HG03460 (cell line): Measurements from ENCODE around the gene FEZF2.

ENCODE experiments used
- ATAC-seq: cut with Tn5 transposase; IDR thresholded peaks from one replicate; pipeline ENCODE4 v1.9.1; 2021; ENCODE audit not compliant: unreplicated experiment

The FEZF2 gene

DNA sequence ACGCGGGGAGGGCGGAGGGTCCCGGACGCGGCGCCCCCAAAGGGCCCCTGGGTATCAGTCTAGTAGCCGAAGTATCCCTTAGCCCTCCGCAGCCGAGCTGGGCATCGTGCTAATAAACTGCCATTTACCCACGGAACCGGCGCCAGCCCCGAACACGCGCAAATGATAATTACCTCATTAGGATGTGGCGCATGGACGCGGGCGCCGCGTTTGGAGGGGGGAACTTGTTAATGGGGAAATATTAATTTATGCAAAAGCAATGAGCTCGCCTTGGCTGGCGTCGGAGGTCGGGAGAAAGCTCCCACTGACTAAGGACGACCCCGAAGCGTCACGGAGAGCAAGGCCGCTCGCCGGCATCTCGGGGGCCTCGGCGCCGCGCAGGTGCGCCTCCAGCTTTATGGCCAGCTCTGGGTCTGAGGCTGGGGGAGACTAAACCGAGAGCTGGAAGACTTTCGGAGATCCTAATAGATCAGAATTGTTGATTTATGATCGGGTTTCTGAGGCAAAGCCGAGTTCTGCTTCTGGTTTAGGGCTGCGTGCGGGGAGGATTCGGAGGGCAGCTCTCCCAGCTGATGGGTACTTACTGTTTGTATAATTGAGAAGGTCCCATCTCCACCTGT is 474 bp upstream of the FEZF2 start:
- ATAC-seq: no peak

DNA sequence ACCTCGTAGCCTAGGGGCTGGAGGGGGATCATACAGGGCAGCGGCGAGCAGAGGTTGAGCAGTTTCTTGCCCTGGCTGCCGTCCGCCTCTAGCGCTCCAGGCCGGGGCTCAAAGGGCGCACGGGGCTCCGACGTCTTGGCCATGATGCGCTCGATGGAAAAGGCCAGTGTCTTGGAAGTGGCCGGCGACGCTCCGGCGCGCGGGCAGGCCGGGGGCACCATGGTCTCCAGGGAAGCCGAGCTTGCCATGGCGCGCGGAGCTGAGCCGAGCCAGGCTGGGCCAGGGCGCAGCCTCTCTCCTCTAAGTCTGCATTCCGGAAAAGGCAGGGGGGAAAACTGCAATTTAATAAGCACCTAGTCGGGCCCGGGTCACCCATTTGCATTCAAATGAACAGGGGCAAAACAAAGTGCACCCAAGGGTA is 719 bp downstream of the FEZF2 start:
- ATAC-seq: no peak

DNA sequence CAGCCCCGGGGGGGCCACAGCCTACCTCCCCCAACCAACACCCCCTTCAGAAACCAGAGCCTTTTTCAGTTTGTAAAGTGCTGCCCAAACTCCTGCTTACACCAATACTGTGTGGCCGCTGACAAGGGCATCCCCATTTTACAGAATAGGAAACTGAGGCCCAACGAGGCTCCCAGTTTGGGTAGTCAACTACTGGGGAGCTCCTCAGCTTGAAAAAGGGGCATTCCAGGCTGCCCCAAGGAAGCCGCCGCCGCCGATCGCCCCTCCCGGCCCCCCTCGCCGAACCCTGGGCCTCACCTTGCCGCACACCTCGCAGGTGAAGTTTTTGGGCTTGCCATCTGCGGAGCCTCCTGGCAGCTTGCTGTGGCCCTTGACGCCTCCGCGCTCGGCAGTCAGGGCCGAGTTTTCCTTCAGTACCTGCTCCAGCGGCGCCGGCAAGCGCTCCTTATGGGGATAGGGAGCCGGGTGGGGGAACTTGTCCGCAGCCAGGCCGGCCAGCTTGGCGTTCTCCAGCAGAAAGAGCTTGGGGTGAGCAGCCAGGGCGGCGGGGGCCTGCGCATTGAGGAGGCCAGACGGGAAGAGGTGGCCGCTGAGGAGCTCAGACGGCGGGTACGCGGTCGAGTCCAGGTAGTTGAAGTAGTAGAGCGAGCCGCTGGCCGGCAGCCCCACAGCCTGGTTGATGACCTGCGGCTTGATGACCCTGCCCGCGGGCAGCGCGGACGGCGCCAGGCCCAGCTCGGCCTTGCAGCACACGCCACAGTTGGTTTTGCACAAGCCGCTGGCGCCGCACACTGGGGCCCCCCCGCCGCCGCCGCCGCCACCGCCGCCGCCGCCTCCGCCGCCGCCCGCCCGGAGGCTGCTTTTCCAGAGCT is 1.4 kb downstream of the FEZF2 start:
- no peak for ATAC-seq

DNA sequence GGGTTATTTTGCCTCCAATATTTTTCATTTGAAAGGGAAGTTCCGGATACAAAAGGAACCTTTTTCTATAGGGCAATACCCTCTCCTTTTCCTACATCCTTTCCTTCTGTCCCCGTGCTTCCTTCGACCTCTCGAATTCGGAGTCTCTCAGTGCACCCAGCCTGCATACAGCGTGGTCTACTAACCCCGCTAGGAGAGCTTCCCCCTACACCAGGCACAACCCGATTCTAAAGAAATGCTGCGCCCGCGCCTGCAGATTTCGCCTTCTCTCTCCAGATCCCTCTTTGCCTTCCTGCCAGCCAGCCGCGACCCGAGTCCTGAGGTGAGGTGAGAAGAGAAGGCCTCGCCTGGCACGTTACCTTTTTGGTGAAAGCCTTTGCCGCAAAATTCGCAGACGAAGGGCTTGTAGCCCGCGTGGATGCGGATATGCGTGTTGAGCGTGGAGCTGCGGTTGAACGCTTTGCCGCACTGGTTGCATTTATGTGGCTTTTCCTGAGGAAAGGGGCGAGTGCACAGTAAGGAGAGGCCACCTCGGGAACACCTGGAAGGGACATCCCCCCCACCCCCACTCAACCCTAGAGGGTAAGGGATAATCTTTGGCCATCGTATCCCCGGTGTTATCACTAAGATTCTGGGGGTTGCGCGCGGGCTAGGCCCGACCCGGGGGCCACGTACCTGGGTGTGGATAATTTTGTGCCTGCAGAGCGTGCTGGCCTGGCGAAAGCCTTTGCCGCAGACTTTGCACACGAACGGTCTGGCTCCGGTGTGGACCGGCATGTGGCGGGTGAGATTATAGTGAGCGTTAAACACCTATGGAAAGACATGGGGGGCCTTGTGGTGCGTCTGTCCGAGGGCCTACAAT is 2.3 kb downstream of the FEZF2 start:
- ATAC-seq: no peak

DNA sequence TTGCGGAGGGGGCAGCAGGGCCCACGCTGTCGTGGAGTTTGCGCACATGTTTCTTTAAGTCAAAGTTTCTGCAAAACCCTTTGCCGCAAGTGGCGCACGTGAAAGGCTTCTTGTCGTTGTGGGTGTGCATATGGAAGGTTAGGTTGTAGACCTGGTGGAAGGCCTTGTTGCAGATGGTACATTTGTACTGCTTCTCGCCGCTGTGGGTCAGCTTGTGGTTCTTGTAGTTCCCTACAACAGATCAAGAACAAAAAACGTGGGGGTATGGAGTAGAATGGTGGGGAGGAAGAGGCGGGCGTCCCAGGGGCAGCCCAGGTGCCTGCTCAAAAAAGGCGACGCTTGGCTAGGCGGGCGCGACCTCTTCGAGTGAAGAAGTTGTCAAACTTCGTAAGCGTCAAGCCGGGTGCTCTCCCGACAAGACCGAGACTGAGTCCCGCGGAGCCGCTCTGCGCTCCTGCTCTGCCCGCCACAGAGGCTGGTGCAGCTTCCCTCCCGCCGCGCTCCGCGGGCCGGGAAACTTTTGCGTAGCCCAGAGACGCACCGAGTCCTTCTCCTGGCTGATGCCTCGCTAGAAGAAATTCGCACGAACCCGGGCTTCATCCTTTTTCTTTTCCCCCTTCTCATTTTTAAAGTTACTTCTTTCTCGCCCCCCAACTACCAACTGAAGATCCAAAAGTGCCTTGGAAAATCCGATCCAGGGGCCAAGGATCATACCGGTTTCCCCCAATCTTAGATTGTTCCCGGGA is 3.1 kb downstream of the FEZF2 start:
- no peak for ATAC-seq

DNA sequence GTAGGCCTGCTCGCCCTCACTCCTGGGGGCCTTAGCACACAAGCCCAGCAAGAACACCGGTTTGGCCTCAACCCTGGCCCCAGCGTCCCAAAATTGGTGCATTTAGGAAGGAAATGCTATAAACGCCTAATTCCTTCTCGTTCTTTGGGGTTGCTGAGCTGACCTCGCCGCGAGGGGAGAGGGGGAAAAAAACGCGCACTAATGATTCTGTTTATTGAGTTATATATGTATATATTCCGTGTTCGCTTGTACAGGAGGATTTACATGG is 3.9 kb downstream of the FEZF2 start:
- no peak for ATAC-seq

DNA sequence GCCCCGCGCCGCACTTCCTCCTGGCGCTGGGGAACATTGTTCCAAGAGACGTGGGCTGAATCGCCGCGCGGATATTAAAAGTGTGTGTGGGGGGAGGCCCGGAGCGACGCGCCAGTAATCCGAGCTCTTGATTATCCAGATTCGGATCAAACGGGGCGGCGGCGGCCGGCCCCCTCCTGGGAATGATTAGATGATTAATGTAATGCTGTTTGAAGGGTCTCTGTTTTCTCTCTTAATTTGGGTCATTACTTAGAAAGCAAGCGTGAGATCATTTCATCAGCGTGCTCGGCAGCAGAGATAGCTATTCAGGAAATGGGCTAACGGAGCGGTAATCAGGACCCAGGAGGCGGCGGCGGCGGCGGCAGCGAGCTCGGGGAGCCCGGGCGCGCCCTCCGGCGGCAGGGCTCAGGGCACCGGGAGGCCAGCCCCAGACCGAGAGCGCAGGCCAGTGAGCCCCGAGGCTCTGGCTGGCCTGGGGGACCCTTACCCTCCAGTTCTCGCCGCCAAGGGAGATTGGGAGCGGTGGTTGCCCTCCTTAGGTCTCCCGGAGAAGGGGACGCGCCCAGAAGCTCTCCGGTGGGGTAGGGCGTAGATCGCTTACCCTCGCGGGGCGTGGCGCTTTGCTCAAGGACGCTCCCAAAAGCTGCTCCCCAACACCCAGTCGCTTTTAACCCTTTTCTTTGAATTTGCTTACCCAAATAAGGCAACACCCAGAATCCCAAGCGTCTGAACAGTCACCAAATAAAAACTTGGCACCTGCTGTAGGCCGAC is 4.5 kb downstream of the FEZF2 start:
- ATAC-seq: no peak

DNA sequence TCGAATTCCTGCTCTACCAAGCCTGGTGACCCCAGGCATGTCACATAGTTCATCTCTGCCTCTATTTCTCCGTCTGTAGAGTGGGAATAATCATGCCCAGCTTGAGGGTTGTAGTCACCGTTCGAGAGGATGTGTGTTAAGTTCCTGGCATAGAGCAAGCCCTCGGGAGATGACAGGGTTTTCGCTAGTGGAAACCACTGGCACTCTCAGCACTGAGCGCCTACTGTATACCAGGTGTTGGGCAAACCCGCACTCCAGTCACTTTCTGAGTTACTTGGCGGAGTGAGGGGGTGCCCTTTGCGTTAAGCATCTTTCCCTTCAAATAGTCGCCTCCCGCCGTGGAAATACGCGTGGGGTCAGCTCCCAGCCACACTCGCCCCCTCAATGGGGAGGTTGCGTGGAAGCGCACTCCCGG is 5.1 kb downstream of the FEZF2 start:
- ATAC-seq: no peak

DNA sequence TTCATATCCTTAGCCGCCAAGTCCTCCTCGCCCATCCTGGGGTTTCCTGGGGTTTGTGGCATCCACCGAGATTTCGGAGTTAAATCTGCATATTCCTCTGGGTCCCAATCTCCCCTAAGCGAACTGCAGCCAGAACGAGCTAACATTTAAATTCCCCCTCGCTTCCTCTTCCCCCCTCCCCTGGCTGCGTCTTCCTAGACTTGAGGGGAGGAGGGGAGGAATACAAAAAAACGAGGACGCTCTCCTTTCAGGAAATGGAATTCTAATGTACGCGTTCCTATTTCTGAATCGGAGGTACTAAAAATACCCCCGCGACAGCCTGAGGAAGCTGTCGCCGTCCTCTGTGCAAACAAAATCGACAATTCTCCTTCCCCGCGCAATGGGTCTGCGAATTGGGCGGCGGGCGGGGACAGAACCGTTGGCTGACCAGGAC is 5.6 kb downstream of the FEZF2 start:
- no peak for ATAC-seq

DNA sequence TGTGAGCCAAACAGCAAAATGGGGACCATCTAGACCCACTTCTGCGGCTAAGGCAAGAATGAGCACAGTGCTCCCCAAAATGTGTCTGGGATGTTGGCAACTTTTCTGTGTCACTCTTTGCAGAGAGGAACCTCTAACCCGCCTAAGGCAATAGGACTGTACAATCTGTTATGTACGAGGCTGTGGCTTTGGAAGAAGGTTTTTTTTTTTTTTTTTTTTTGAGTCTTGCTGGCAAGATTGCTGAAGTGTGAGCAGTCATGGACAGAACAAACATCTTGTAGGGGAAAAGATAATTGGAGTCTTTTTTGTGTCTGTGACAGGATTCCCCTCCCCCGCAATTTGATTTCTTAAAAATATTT is 7.2 kb downstream of the FEZF2 start:
- ATAC-seq: no peak

DNA sequence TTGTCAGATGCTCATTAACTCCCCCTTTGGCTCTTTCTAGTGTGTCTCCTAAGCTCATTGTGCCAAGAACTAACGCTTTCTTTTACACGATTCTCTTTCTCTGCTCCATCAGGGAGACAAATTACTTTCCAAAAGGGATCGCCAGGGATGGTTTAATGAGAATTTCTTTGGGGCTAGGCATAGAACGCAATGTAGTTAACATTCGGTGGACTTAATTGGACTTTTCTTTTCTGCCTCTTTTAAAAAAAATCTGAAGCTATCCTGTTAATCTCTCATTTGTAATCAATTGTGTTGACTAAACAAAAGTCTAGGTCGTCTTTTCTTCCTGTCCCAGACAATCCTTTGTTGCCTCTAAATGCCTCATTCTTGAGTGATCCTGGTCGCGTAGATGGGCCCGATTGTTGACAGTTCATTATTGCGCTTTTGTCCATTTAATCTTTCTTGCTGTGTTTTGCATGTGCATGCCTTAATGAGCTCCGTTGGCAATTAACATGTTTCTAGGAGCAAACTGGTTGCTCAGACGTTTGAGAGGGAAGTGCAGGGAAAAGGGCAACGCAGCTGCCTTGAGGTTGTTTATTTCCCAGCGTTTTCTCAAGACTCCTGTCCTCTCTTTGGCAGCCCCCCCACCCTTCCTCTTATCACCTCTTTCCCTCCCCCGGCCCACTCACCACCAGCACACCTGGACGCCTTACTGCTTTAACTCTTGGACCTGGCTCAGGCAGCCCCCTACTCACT is 7.8 kb downstream of the FEZF2 start:
- no peak for ATAC-seq

DNA sequence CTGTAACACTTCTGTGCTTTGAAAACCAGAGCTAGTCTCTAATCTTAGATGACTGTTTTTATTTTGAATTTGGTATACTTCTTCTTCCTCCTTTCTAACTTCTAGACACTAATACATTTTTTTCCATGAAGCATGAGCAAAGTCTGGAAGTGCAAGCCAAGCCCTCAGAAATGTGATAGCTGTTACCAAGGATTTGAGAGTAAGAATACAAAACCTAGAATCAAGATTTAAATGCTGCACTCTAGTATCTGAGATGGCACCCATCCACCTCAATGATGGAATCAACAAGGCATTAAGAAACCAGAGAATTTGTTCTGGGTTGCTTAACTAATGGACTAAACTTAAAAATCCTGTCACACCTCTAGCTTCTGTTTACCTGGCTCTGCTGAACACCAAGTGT is 9.2 kb downstream of the FEZF2 start:
- ATAC-seq: no peak

DNA sequence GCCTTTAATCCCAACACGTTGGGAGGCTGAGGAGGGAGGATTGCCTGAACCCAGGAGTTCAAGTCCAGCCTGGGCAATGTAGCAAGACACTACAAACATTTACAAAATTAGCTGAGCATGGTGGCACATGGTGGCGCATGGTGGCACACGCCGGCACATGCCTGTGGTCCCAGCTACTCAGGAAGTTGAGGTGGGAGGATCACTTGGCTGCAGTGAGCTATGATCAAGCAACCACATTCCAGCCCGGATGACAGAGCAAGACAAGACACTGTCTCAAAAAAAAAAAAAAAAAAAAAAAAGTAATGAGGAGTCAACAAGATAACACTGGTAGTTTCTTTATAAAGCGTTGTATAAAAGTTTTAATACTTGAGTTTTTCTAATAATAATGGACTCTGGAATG is 10.1 kb downstream of the FEZF2 start:
- ATAC-seq: no peak

DNA sequence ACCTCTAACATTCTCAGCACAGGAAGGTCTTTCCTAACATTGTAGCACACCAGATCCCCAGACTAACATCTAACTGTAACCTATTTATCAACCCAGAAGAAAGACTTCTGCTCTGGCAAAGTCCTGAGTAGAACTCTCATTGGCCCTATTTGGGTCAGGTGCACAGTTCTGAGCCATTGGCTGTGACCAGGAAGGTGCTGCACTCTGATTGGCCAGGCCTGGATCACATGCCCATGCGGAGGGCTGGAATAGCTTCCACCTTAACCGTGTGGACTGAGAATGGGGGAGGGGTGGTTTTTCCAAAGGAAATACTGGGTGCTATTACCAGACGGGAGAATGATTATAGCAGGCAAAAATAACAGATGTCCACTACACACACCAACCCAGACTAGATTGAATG is 11.5 kb downstream of the FEZF2 start:
- ATAC-seq: peak; percentile 20

DNA sequence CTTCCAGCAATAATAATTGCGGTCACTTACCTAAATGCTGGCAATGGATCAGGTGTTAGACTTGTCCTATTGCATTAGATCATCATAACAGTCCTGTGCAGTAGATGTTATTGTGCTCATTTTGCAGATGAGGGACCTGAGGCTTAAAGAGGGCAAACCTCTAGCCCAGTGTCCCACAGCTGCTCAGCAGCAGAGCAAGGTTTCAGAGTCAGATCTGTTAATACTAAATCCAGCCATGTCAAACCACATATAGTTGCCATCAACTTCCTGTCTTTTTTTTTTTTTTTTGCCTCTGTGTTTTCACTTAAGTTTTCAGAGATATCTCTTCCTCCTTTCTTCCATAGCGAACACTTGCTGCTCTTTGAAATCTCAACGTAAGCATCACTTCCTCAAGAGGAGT is 12.1 kb downstream of the FEZF2 start:
- ATAC-seq: peak; percentile 96

DNA sequence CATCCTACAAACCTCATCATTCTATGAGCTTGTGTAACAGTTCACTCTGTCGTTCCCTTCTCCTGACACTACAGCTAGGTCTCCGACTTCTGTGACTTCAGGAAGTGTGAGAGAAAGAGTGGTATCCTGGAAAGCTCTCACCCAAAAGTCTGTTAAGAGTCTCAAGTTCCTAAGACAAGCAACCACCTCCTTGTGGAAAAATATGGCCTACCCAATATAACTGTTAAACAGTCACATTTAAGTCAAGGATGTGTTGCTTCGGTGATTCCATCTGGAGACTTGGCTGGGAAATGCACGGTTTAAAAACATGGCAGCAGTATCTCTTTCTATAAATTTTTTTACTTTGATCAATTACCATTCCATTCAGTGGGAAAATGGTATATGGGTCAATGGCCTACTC is 13.8 kb downstream of the FEZF2 start:
- no peak for ATAC-seq

DNA sequence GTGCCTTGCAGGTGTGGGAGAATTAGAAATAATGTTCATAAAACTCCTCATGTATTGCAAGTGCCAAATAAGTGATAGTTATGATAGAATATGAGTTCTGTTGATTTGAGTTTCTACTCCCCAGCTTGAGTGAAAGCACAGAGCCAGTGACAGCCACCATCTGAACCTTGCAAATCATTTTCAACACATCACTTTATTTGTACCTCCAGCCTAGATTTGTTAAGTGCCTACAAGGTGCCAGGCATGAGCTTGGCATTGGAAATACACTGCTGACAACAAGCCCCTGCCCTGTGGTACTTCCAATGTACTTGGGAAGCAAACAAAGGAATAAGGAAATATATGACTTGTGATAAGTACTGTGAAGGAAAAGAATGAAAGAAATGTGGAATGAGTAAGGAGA is 17.0 kb downstream of the FEZF2 start:
- ATAC-seq: no peak

DNA sequence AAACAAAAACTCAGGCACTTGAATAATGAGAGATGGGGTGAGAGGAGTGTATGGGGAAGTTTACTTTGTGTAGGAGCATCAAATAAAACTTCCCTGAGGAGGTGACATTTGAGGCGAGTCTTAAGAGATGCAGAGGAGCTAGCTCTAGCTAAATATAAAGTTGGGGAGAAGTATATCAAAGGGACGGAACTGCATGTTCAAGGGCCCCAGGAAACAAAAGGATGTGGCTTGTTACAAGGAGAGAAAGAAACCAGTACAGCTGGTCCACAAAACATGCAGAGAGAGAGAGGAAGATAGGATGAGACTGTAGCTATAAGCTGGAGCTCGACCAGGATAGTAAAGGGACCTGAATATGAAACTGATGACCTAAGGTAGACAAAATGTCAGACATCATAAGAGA is 17.6 kb downstream of the FEZF2 start:
- no peak for ATAC-seq

DNA sequence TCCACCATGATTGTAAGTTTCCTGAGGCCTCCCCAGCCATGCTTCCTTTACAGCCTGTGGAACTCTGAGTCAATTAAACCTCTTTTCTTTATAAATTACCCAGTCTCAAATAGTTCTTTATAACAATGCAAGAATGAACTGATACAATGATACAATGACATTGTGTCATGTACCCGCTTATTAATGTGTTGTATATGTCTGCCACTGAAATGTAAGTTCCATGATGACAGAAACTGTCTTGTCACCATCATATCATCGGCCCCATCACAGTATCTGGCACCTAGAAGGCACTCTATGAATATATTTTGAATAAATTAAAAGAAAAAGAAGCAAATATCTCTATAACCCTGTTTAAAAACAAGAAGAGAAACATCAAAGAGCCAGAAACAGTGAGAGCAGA is 29.6 kb downstream of the FEZF2 start:
- no peak for ATAC-seq

DNA sequence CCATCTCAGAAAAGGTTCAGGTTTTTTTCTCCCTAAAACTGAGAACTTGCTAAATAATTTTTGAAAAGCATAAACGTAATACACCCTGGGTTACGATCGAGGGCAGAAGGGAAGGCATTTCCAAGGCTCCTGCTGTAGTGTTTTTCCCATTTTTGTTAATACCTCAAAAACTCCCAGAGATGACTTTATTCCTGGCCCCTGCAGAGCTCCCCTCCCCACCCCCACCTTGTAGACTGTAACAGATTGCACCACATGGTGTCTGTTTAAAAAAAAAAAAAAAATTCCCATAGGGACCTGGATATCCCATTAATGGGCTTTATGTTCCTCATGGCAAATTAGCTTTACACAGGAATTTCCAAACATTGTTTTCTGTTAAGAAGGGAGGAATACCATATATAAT is 38.2 kb downstream of the FEZF2 start:
- no peak for ATAC-seq
